ENCODE data around the gene HSF5.

The HSF5 gene

GRCh38 chr17:58378733-58379510 is 109.3 kb downstream of the HSF5 start:
- no peak for DNase-seq
- Histone ChIP-seq H3K79me2 (ENCODE audit: control insufficient read depth, insufficient read depth, low read length, poor library complexity) (no peaks in the 10 kb centered on the region), H3K9ac (ENCODE audit: low read length) (no peak overlapping the region), H3K36me3 (ENCODE audit: control insufficient read depth in 1 of 2, insufficient read depth in 2 of 2, low read length in 2 of 2) (no peaks in the 10 kb centered on the region), H3K14ac (ENCODE audit: low read length) (no peak overlapping the region), H3K23ac (ENCODE audit: low read length) (no peak overlapping the region), H2BK12ac (ENCODE audit: low read length) (no peak overlapping the region), H2BK5ac (ENCODE audit: low read depth, low read length, poor library complexity) (no peak overlapping the region), H3K79me1 (ENCODE audit: low read length) (peaks cover 8% of the 10 kb centered on the region), H2BK120ac (ENCODE audit: insufficient read depth, low read length, poor library complexity) (no peak overlapping the region), H4K91ac (ENCODE audit: low read depth, low read length) (no peak overlapping the region), H4K8ac (ENCODE audit: low read depth, low read length) (no peak overlapping the region), H3K27ac (ENCODE audit: low read depth, low read length) (no peak overlapping the region), H3K4me3 (ENCODE audit: low read depth, low read length) (no peak overlapping the region), H3K4me1 (ENCODE audit: control insufficient read depth in 1 of 2, insufficient read depth in 2 of 2, low read length in 2 of 2) (peaks cover 32 to 41% of the 10 kb centered on the region in 2 experiments), H2AFZ (ENCODE audit: insufficient read depth, low read length, poor library complexity) (no peak overlapping the region), H3K18ac (ENCODE audit: low read length) (no peak overlapping the region), H3K9me3 (ENCODE audit: insufficient read depth, low read depth, low read length) (no peaks in the 10 kb centered on the region), H3K4me2 (ENCODE audit: low read length) (peak overlapping the region; percentile 14), H4K12ac (ENCODE audit: low read depth, low read length) (no peak overlapping the region), H3K4ac (ENCODE audit: low read depth, low read length) (no peak overlapping the region), H2AK5ac (ENCODE audit: low read length) (no peak overlapping the region), H3K27me3 (ENCODE audit: insufficient read depth, low read length) (no peaks in the 10 kb centered on the region)
- WGBS (ENCODE audit: extremely low coverage, insufficient coverage, insufficient read length): no CpG with 5 or more reads among the region's 8 CpGs

GRCh38 chr17:58377661-58378060 is 110.5 kb downstream of the HSF5 start:
- WGBS (ENCODE audit: extremely low coverage, insufficient coverage, insufficient read length): no CpG with 5 or more reads among the region's 5 CpGs
- H3K4me1 ChIP-seq (ENCODE audit: control insufficient read depth in 1 of 2, insufficient read depth in 2 of 2, low read length in 2 of 2): peaks cover 29 to 41% of the 10 kb centered on the region in 2 experiments
- peak overlapping the region; percentile 50 for H3K27ac ChIP-seq (ENCODE audit: low read depth, low read length)
- H4K12ac ChIP-seq (ENCODE audit: low read depth, low read length): no peak overlapping the region
- H3K4me2 ChIP-seq (ENCODE audit: low read length): no peak overlapping the region
- no peak overlapping the region for H2AFZ ChIP-seq (ENCODE audit: insufficient read depth, low read length, poor library complexity)
- no peak for DNase-seq
- no peak overlapping the region for H3K9ac ChIP-seq (ENCODE audit: low read length)
- H4K8ac ChIP-seq (ENCODE audit: low read depth, low read length): no peak overlapping the region
- no peak overlapping the region for H2BK120ac ChIP-seq (ENCODE audit: insufficient read depth, low read length, poor library complexity)
- no peaks in the 10 kb centered on the region for H3K27me3 ChIP-seq (ENCODE audit: insufficient read depth, low read length)
- no peak overlapping the region for H2BK5ac ChIP-seq (ENCODE audit: low read depth, low read length, poor library complexity)
- H3K4me3 ChIP-seq (ENCODE audit: low read depth, low read length): no peak overlapping the region
- no peak overlapping the region for H2AK5ac ChIP-seq (ENCODE audit: low read length)
- peaks cover 8% of the 10 kb centered on the region for H3K79me1 ChIP-seq (ENCODE audit: low read length)
- no peaks in the 10 kb centered on the region for H3K9me3 ChIP-seq (ENCODE audit: insufficient read depth, low read depth, low read length)
- peak overlapping the region; percentile 10 for H2BK12ac ChIP-seq (ENCODE audit: low read length)
- H3K18ac ChIP-seq (ENCODE audit: low read length): no peak overlapping the region
- no peaks in the 10 kb centered on the region for H3K36me3 ChIP-seq (ENCODE audit: control insufficient read depth in 1 of 2, insufficient read depth in 2 of 2, low read length in 2 of 2)
- no peak overlapping the region for H3K14ac ChIP-seq (ENCODE audit: low read length)
- H3K4ac ChIP-seq (ENCODE audit: low read depth, low read length): no peak overlapping the region
- no peaks in the 10 kb centered on the region for H3K79me2 ChIP-seq (ENCODE audit: control insufficient read depth, insufficient read depth, low read length, poor library complexity)
- no peak overlapping the region for H4K91ac ChIP-seq (ENCODE audit: low read depth, low read length)
- no peak overlapping the region for H3K23ac ChIP-seq (ENCODE audit: low read length)

GRCh38 chr17:58377093-58377601 is 111.1 kb downstream of the HSF5 start:
- Histone ChIP-seq H4K12ac (ENCODE audit: low read depth, low read length) (no peak overlapping the region), H3K4ac (ENCODE audit: low read depth, low read length) (no peak overlapping the region), H3K4me3 (ENCODE audit: low read depth, low read length) (no peak overlapping the region), H3K79me2 (ENCODE audit: control insufficient read depth, insufficient read depth, low read length, poor library complexity) (no peaks in the 10 kb centered on the region), H3K27ac (ENCODE audit: low read depth, low read length) (peak overlapping the region; percentile 45), H4K8ac (ENCODE audit: low read depth, low read length) (no peak overlapping the region), H3K23ac (ENCODE audit: low read length) (no peak overlapping the region), H3K4me2 (ENCODE audit: low read length) (peak overlapping the region; percentile 41), H3K79me1 (ENCODE audit: low read length) (peaks cover 8% of the 10 kb centered on the region), H2AK5ac (ENCODE audit: low read length) (no peak overlapping the region), H2BK120ac (ENCODE audit: insufficient read depth, low read length, poor library complexity) (peak overlapping the region; percentile 30), H2BK5ac (ENCODE audit: low read depth, low read length, poor library complexity) (no peak overlapping the region), H3K27me3 (ENCODE audit: insufficient read depth, low read length) (no peaks in the 10 kb centered on the region), H4K91ac (ENCODE audit: low read depth, low read length) (no peak overlapping the region), H3K36me3 (ENCODE audit: control insufficient read depth in 1 of 2, insufficient read depth in 2 of 2, low read length in 2 of 2) (no peaks in the 10 kb centered on the region), H2BK12ac (ENCODE audit: low read length) (no peak overlapping the region), H3K9me3 (ENCODE audit: insufficient read depth, low read depth, low read length) (no peaks in the 10 kb centered on the region), H2AFZ (ENCODE audit: insufficient read depth, low read length, poor library complexity) (no peak overlapping the region), H3K18ac (ENCODE audit: low read length) (no peak overlapping the region), H3K14ac (ENCODE audit: low read length) (no peak overlapping the region), H3K4me1 (ENCODE audit: control insufficient read depth in 1 of 2, insufficient read depth in 2 of 2, low read length in 2 of 2) (peaks cover 29 to 41% of the 10 kb centered on the region in 2 experiments), H3K9ac (ENCODE audit: low read length) (no peak overlapping the region)
- DNase-seq: peak; percentile 80 to 83
- WGBS (ENCODE audit: extremely low coverage, insufficient coverage, insufficient read length): no CpG with 5 or more reads among the region's 3 CpGs

- WGBS (ENCODE audit: extremely low coverage, insufficient coverage, insufficient read length): no CpG with 5 or more reads among the region's 4 CpGs
- Histone ChIP-seq H3K36me3 (ENCODE audit: control insufficient read depth in 1 of 2, insufficient read depth in 2 of 2, low read length in 2 of 2) (no peaks in the 10 kb centered on the region), H3K27me3 (ENCODE audit: insufficient read depth, low read length) (no peaks in the 10 kb centered on the region), H2AK5ac (ENCODE audit: low read length) (no peak overlapping the region), H4K8ac (ENCODE audit: low read depth, low read length) (no peak overlapping the region), H3K23ac (ENCODE audit: low read length) (no peak overlapping the region), H3K27ac (ENCODE audit: low read depth, low read length) (peak overlapping the region; percentile 45), H3K18ac (ENCODE audit: low read length) (no peak overlapping the region), H2BK5ac (ENCODE audit: low read depth, low read length, poor library complexity) (peak overlapping the region; percentile 26), H3K4me2 (ENCODE audit: low read length) (peak overlapping the region; percentile 25), H3K4me1 (ENCODE audit: control insufficient read depth in 1 of 2, insufficient read depth in 2 of 2, low read length in 2 of 2) (peaks cover 29 to 41% of the 10 kb centered on the region in 2 experiments), H3K4me3 (ENCODE audit: low read depth, low read length) (no peak overlapping the region), H2BK12ac (ENCODE audit: low read length) (peak overlapping the region; percentile 67), H2AFZ (ENCODE audit: insufficient read depth, low read length, poor library complexity) (no peak overlapping the region), H2BK120ac (ENCODE audit: insufficient read depth, low read length, poor library complexity) (no peak overlapping the region), H4K91ac (ENCODE audit: low read depth, low read length) (peak overlapping the region; percentile 11), H3K9ac (ENCODE audit: low read length) (no peak overlapping the region), H4K12ac (ENCODE audit: low read depth, low read length) (no peak overlapping the region), H3K14ac (ENCODE audit: low read length) (peak overlapping the region; percentile 1), H3K9me3 (ENCODE audit: insufficient read depth, low read depth, low read length) (no peaks in the 10 kb centered on the region), H3K79me1 (ENCODE audit: low read length) (peaks cover 8% of the 10 kb centered on the region), H3K4ac (ENCODE audit: low read depth, low read length) (no peak overlapping the region), H3K79me2 (ENCODE audit: control insufficient read depth, insufficient read depth, low read length, poor library complexity) (no peaks in the 10 kb centered on the region)
- DNase-seq: no peak
These were observed 111.7 kb downstream of the HSF5 start for GRCh38 chr17:58376472-58377000.

All from trophoblast cell (in vitro differentiated cells and primary cell).